Karpas-422 (cell line): ENCODE data around the gene DIPK2B. TPM values are rescaled to one million over a fixed set of nuclear protein-coding genes. Genes with fewer than 3 reads are reported as not detected.

Source experiments
- DNase-seq: peaks from one replicate; pipeline ENCODE4 v3.0.0-alpha.2; 2015
- H2AFZ ChIP-seq: fragments of 200-600 bp; sonication (generic); 2 replicates; pipeline ENCODE4 v1.6.1; 2014; ENCODE audit warnings: antibody characterized with exemption, low read length, mixed read lengths
- H3K27ac ChIP-seq: fragments of 200-600 bp; sonication (generic); 2 replicates; pipeline ENCODE4 v1.5.1; 2014; ENCODE audit warnings: mild to moderate bottlenecking, low read length, moderate library complexity
- H3K27me3 ChIP-seq: fragments of 200-600 bp; sonication (generic); 2 replicates; pipeline ENCODE4 v1.6.1; 2014; ENCODE audit warnings: low read length, mixed read lengths
- H3K36me3 ChIP-seq: fragments of 200-600 bp; sonication (generic); 2 replicates; pipeline ENCODE4 v1.6.1; 2014; ENCODE audit warnings: low read length, mixed read lengths; ENCODE audit not compliant: insufficient read depth
- H3K4me1 ChIP-seq: fragments of 200-600 bp; sonication (generic); 2 replicates; pipeline ENCODE4 v1.6.1; 2014; ENCODE audit warnings: mild to moderate bottlenecking, low read length, mixed read lengths
- H3K4me2 ChIP-seq: fragments of 200-600 bp; sonication (generic); 2 replicates; pipeline ENCODE4 v1.6.1; 2014; ENCODE audit warnings: low read length, low read depth, mild to moderate bottlenecking; ENCODE audit not compliant: poor library complexity, severe bottlenecking
- H3K4me3 ChIP-seq: fragments of 200-600 bp; sonication (generic); 2 replicates; pipeline ENCODE4 v1.5.1; 2014; ENCODE audit warnings: mild to moderate bottlenecking, antibody characterized with exemption, low read length, mixed read lengths
- H3K79me2 ChIP-seq: fragments of 200-600 bp; sonication (generic); 2 replicates; pipeline ENCODE4 v1.6.1; 2014; ENCODE audit warnings: mild to moderate bottlenecking, low read length, mixed read lengths
- H3K9ac ChIP-seq: fragments of 200-600 bp; sonication (generic); 2 replicates; pipeline ENCODE4 v1.6.0; 2014; ENCODE audit warnings: low read length
- H3K9me2 ChIP-seq: fragments of 200-600 bp; sonication (generic), shearing (Covaris generic); replicated peaks from 2 replicates; pipeline ENCODE4 v1.6.0; 2014; ENCODE audit warnings: mild to moderate bottlenecking, low read length, moderate library complexity; ENCODE audit not compliant: insufficient read depth
- H3K9me3 ChIP-seq: fragments of 300-700, 200-600 bp; sonication (generic); 2 replicates; pipeline ENCODE4 v1.6.1; 2014; ENCODE audit warnings: low read length, mixed read lengths
- H4K20me1 ChIP-seq: fragments of 200-600 bp; sonication (generic); 2 replicates; pipeline ENCODE4 v1.6.1; 2014; ENCODE audit warnings: mild to moderate bottlenecking, antibody characterized with exemption, low read length, low read depth; ENCODE audit not compliant: insufficient read depth
- total RNA-seq: library from RNA; depleted of rRNA; stranded (reverse); fragments of >200 nt; shearing (Covaris generic); gene quantifications from 2 replicates; pipeline ENCODE4 v1.2.3, GENCODE V29; 2014; ENCODE audit warnings: low replicate concordance

DIPK2B gene
- total RNA-seq, 1 experiment from 2014 or later = not detected

DNA sequence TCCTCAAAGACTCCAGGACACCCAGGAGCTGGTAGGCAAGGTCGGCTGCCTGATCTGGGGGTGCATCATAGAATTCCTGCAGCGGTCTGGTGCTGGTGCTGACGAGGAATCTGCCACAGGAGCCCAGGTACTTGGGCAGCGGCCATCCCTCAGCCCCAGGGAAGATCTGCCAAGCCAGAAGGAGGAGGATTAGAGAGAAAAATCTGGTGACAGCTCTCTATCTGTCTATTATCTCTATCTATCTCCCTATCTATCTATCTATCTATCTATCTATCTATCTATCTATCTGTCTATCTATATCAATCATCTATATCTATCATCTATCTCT is 46.7 kb downstream of the DIPK2B start:
- no peak for DNase-seq
- Histone ChIP-seq H3K9me2 (no peaks in the 10 kb centered on the region), H3K4me1 (no peaks in the 10 kb centered on the region)

More for the DNA sequence above, 46.7 kb downstream of the DIPK2B start:
- Histone ChIP-seq H3K79me2 (no peaks in the 10 kb centered on the region), H3K9me3 (no peaks in the 10 kb centered on the region), H3K9ac (no peak overlapping the region), H3K4me3 (no peak overlapping the region), H2AFZ (no peak overlapping the region), H3K27ac (no peak overlapping the region), H3K4me2 (no peak overlapping the region), H3K27me3 (no peaks in the 10 kb centered on the region), H3K36me3 (no peaks in the 10 kb centered on the region), H4K20me1 (no peaks in the 10 kb centered on the region)
